Neural progenitor cell (in vitro differentiated cells): ENCODE measurements around the gene PYDC1. TPM values are rescaled to one million over a fixed set of nuclear protein-coding genes. Genes with fewer than 3 reads are reported as not detected.

ENCODE experiments used
- DNase-seq: peaks from one replicate; pipeline ENCODE4 v3.0.0-alpha.2; 2016; ENCODE audit warnings: low spot score
- H2AFZ ChIP-seq: fragments of 200-600 bp; sonication (generic); replicated peaks from 2 replicates; pipeline ENCODE4 v1.6.1; 2016; ENCODE audit warnings: antibody characterized with exemption
- H3F3A ChIP-seq: fragments of 200-600 bp; sonication (generic); 2 replicates; pipeline ENCODE4 v1.6.1; 2016; ENCODE audit warnings: antibody characterized with exemption, low read depth
- H3K27ac ChIP-seq: fragments of 200-600 bp; sonication (generic); 2 replicates; pipeline ENCODE4 v1.5.1; 2016; ENCODE audit warnings: mild to moderate bottlenecking
- H3K27me3 ChIP-seq: fragments of 200-600 bp; sonication (generic); 2 replicates; pipeline ENCODE4 v1.6.1; 2016; ENCODE audit warnings: mild to moderate bottlenecking, moderate library complexity
- H3K36me3 ChIP-seq: fragments of 200-600 bp; sonication (generic); 2 replicates; pipeline ENCODE4 v1.5.1; 2016
- H3K4me1 ChIP-seq: fragments of 200-600 bp; sonication (generic); 2 replicates; pipeline ENCODE4 v1.6.1; 2016; ENCODE audit warnings: mixed run types
- H3K4me2 ChIP-seq: fragments of 200-600 bp; sonication (generic); 2 replicates; pipeline ENCODE4 v1.6.1; 2016
- H3K4me3 ChIP-seq: fragments of 200-600 bp; sonication (generic); 2 replicates; pipeline ENCODE4 v1.5.1; 2016
- H3K79me2 ChIP-seq: fragments of 200-600 bp; sonication (generic); 2 replicates; pipeline ENCODE4 v1.6.1; 2016; ENCODE audit warnings: low read depth
- H3K9ac ChIP-seq: fragments of 200-600 bp; sonication (generic); 2 replicates; pipeline ENCODE4 v1.6.1; 2016
- H3K9me3 ChIP-seq: fragments of 200-600 bp; sonication (generic); 2 replicates; pipeline ENCODE4 v1.5.1; 2016; ENCODE audit warnings: low read depth
- H4K20me1 ChIP-seq: fragments of 200-600 bp; sonication (generic); 2 replicates; pipeline ENCODE4 v1.6.1; 2016; ENCODE audit warnings: low read depth
- H3K27ac Mint-ChIP-seq: 3 replicates; pipeline ENCODE4 v1.8.0; 2021; ENCODE audit warnings: mixed read lengths
- H3K27me3 Mint-ChIP-seq: 2 replicates; pipeline ENCODE4 v1.8.0; 2022; ENCODE audit warnings: low read depth, mild to moderate bottlenecking, inconsistent platforms, moderate library complexity, mixed read lengths; ENCODE audit not compliant: insufficient read depth
- H3K36me3 Mint-ChIP-seq: 3 replicates; pipeline ENCODE4 v1.8.0; 2021; ENCODE audit warnings: mixed read lengths
- H3K4me1 Mint-ChIP-seq: 3 replicates; pipeline ENCODE4 v1.8.0; 2021; ENCODE audit warnings: mixed read lengths
- H3K4me3 Mint-ChIP-seq: 3 replicates; pipeline ENCODE4 v1.8.0; 2021; ENCODE audit warnings: mild to moderate bottlenecking, moderate library complexity, mixed read lengths
- H3K9me3 Mint-ChIP-seq: 3 replicates; pipeline ENCODE4 v1.8.0; 2020; ENCODE audit warnings: mixed read lengths
- CTCF ChIP-seq: fragments of 200-600 bp; sonication (generic); IDR thresholded peaks from 2 replicates; pipeline ENCODE4 v1.5.1; 2017; ENCODE audit warnings: antibody characterized with exemption, mild to moderate bottlenecking
- EZH2 ChIP-seq: fragments of 200-600 bp; sonication (generic); IDR thresholded peaks from 2 replicates; pipeline ENCODE4 v1.6.1; 2017; ENCODE audit warnings: antibody characterized with exemption, mild to moderate bottlenecking, moderate library complexity
- EZH2phosphoT487 ChIP-seq: fragments of 200-600 bp; sonication (generic); IDR thresholded peaks from 2 replicates; pipeline ENCODE4 v1.6.1; 2017; ENCODE audit warnings: antibody characterized with exemption
- total RNA-seq: library from RNA; depleted of rRNA; stranded (reverse); fragments of >200 nt; gene quantifications from 2 replicates; pipeline ENCODE4 v1.2.3, GENCODE V29; 2015; ENCODE audit warnings: low replicate concordance

PYDC1 gene
- total RNA-seq, 1 donor from 2014 or later = not detected

GRCh38 chr16:31188450-31189411 is 28.2 kb downstream of the PYDC1 start:
- Mint-ChIP-seq H3K27ac (no peak overlapping the region), H3K4me3 (no peak overlapping the region), H3K9me3 (peaks cover 2% of the 10 kb centered on the region), H3K4me1 (peaks cover 5% of the 10 kb centered on the region), H3K36me3 (peaks cover 82% of the 10 kb centered on the region), H3K27me3 (peaks cover 30% of the 10 kb centered on the region)
- no peaks in the 10 kb centered on the region for H3K27me3 ChIP-seq
- no peak for DNase-seq
- no peak overlapping the region for H2AFZ ChIP-seq
- TF ChIP-seq CTCF (no peak), EZH2 (no peak), EZH2phosphoT487 (no peak)
- H3K36me3 ChIP-seq = peaks cover 41% of the 10 kb centered on the region
- H3K4me2 ChIP-seq = no peak overlapping the region
- H3K79me2 ChIP-seq = peaks cover 86% of the 10 kb centered on the region
- no peaks in the 10 kb centered on the region for H3K9me3 ChIP-seq
- H3K27ac ChIP-seq = no peak overlapping the region
- H3K4me1 ChIP-seq = no peaks in the 10 kb centered on the region
- H3K4me3 ChIP-seq = no peak overlapping the region
- H3K9ac ChIP-seq = no peak overlapping the region
- H4K20me1 ChIP-seq = peaks cover 100% of the 10 kb centered on the region
- peaks cover 81% of the 10 kb centered on the region for H3F3A ChIP-seq

- TF ChIP-seq EZH2 = no peak
- TF ChIP-seq EZH2phosphoT487 = no peak
- no peak for TF ChIP-seq CTCF
- Histone ChIP-seq H2AFZ (no peak overlapping the region), H3K4me3 (no peak overlapping the region), H3K9me3 (no peaks in the 10 kb centered on the region), H3K36me3 (peaks cover 46% of the 10 kb centered on the region), H4K20me1 (peaks cover 100% of the 10 kb centered on the region), H3K4me2 (no peak overlapping the region), H3K9ac (no peak overlapping the region), H3K4me1 (peaks cover 6% of the 10 kb centered on the region), H3K79me2 (peaks cover 95% of the 10 kb centered on the region), H3K27ac (no peak overlapping the region), H3F3A (peaks cover 79% of the 10 kb centered on the region), H3K27me3 (no peaks in the 10 kb centered on the region)
- peaks cover 2% of the 10 kb centered on the region for H3K9me3 Mint-ChIP-seq
- peaks cover 27% of the 10 kb centered on the region for H3K27me3 Mint-ChIP-seq
- no peak overlapping the region for H3K27ac Mint-ChIP-seq
- peaks cover 83% of the 10 kb centered on the region for H3K36me3 Mint-ChIP-seq
- no peak for DNase-seq
- no peak overlapping the region for H3K4me3 Mint-ChIP-seq
- peaks cover 15% of the 10 kb centered on the region for H3K4me1 Mint-ChIP-seq
These were observed 29.1 kb downstream of the PYDC1 start for GRCh38 chr16:31187808-31188189.

GRCh38 chr16:31186930-31187807 is 29.8 kb downstream of the PYDC1 start:
- H3K4me1 ChIP-seq = peaks cover 13% of the 10 kb centered on the region
- peaks cover 27% of the 10 kb centered on the region for H3K27me3 Mint-ChIP-seq
- no peak overlapping the region for H3K27ac ChIP-seq
- peaks cover 100% of the 10 kb centered on the region for H4K20me1 ChIP-seq
- no peak overlapping the region for H3K27ac Mint-ChIP-seq
- no peaks in the 10 kb centered on the region for H3K27me3 ChIP-seq
- TF ChIP-seq EZH2 (no peak), EZH2phosphoT487 (no peak)
- no peak for DNase-seq
- H3K4me3 Mint-ChIP-seq = no peak overlapping the region
- H3K4me2 ChIP-seq = no peak overlapping the region
- H3K4me3 ChIP-seq = no peak overlapping the region
- H3K9ac ChIP-seq = no peak overlapping the region
- no peaks in the 10 kb centered on the region for H3K9me3 ChIP-seq
- H3K36me3 Mint-ChIP-seq = peaks cover 87% of the 10 kb centered on the region
- peaks cover 46% of the 10 kb centered on the region for H3K36me3 ChIP-seq
- no peak overlapping the region for H2AFZ ChIP-seq
- peaks cover 21% of the 10 kb centered on the region for H3K4me1 Mint-ChIP-seq
- H3K79me2 ChIP-seq = peaks cover 96% of the 10 kb centered on the region
- H3F3A ChIP-seq = peaks cover 79% of the 10 kb centered on the region
- peaks cover 2% of the 10 kb centered on the region for H3K9me3 Mint-ChIP-seq
